ENCODE data around the gene CLEC2B. TPM values are rescaled to one million over a fixed set of nuclear protein-coding genes. Genes with fewer than 3 reads are reported as not detected.

CLEC2B gene
- total RNA-seq, 1 donor from 2014 or later = 0.19 TPM

GRCh38 chr12:9809338-9809737, 59.8 kb downstream of the CLEC2B start:
- Mint-ChIP-seq H3K36me3 (ENCODE audit: low read depth) (no peaks in the 10 kb centered on the region), H3K27ac (ENCODE audit: unreplicated experiment) (no peak overlapping the region), H3K4me3 (no peak overlapping the region), H3K9me3 (no peaks in the 10 kb centered on the region), H3K4me1 (no peaks in the 10 kb centered on the region), H3K27me3 (ENCODE audit: low read depth) (no peaks in the 10 kb centered on the region)
- no peak for TF ChIP-seq CTCF (conservative IDR thresholded peaks at IDR 0.05)
- no peak for DNase-seq (ENCODE audit: low read depth, low spot score)

GRCh38 chr12:9808504-9808903, 60.6 kb downstream of the CLEC2B start:
- Mint-ChIP-seq H3K4me1 (no peaks in the 10 kb centered on the region), H3K27me3 (ENCODE audit: low read depth) (no peaks in the 10 kb centered on the region), H3K4me3 (no peak overlapping the region), H3K36me3 (ENCODE audit: low read depth) (no peaks in the 10 kb centered on the region), H3K9me3 (no peaks in the 10 kb centered on the region), H3K27ac (ENCODE audit: unreplicated experiment) (no peak overlapping the region)
- TF ChIP-seq CTCF (conservative IDR thresholded peaks at IDR 0.05) = no peak
- DNase-seq (ENCODE audit: low read depth, low spot score) = no peak

GRCh38 chr12:9806714-9807113, 62.4 kb downstream of the CLEC2B start:
- no peak overlapping the region for H3K27ac Mint-ChIP-seq (ENCODE audit: unreplicated experiment)
- no peak for TF ChIP-seq CTCF (conservative IDR thresholded peaks at IDR 0.05)
- H3K4me3 Mint-ChIP-seq = no peak overlapping the region
- peaks cover 2% of the 10 kb centered on the region for H3K9me3 Mint-ChIP-seq
- no peaks in the 10 kb centered on the region for H3K4me1 Mint-ChIP-seq
- no peak for DNase-seq (ENCODE audit: low read depth, low spot score)
- H3K27me3 Mint-ChIP-seq (ENCODE audit: low read depth) = no peaks in the 10 kb centered on the region
- no peaks in the 10 kb centered on the region for H3K36me3 Mint-ChIP-seq (ENCODE audit: low read depth)

GRCh38 chr12:9805883-9806282, 63.3 kb downstream of the CLEC2B start:
- no peaks in the 10 kb centered on the region for H3K4me1 Mint-ChIP-seq
- H3K27me3 Mint-ChIP-seq (ENCODE audit: low read depth) = no peaks in the 10 kb centered on the region
- no peak for DNase-seq (ENCODE audit: low read depth, low spot score)
- TF ChIP-seq CTCF (conservative IDR thresholded peaks at IDR 0.05) = no peak
- no peak overlapping the region for H3K4me3 Mint-ChIP-seq
- H3K9me3 Mint-ChIP-seq = peaks cover 2% of the 10 kb centered on the region
- no peak overlapping the region for H3K27ac Mint-ChIP-seq (ENCODE audit: unreplicated experiment)
- H3K36me3 Mint-ChIP-seq (ENCODE audit: low read depth) = no peaks in the 10 kb centered on the region

Other genes starting within 250 kb of the CLEC2B start
- 9.5 and 10.6 TPM in 2 replicates for gene CLEC2D, start 199.6 kb downstream of the CLEC2B start, total RNA-seq
- gene CLECL1, start 136.3 kb downstream of the CLEC2B start, total RNA-seq = not detected in 2 replicates
- gene CD69, start 108.5 kb downstream of the CLEC2B start, total RNA-seq = not detected in 2 replicates
- gene KLRF1, start 41.9 kb downstream of the CLEC2B start, total RNA-seq = not detected in 2 replicates
- not detected in 2 replicates for gene KLRF2, start 12.1 kb upstream of the CLEC2B start, total RNA-seq
- gene CLEC2A, start 63.0 kb upstream of the CLEC2B start, total RNA-seq = not detected in 2 replicates
- not detected in 2 replicates for gene CLEC12A, start 102.1 kb upstream of the CLEC2B start, total RNA-seq
- not detected in 2 replicates for gene CLEC1B, start 129.8 kb upstream of the CLEC2B start, total RNA-seq
- gene CLEC12B, start 141.3 kb upstream of the CLEC2B start, total RNA-seq = not detected in 2 replicates
- gene CLEC9A, start 161.3 kb upstream of the CLEC2B start, total RNA-seq = not detected in 2 replicates
- not detected in 2 replicates for gene CLEC1A, start 229.6 kb upstream of the CLEC2B start, total RNA-seq